Measurements from ENCODE around the gene FBXO44.

FBXO44 gene

GRCh38 chr1:11708554-11709350 is 54.1 kb downstream of the FBXO44 start:
- DNase-seq (ENCODE audit: low spot score) = peak; percentile 28

DNA sequence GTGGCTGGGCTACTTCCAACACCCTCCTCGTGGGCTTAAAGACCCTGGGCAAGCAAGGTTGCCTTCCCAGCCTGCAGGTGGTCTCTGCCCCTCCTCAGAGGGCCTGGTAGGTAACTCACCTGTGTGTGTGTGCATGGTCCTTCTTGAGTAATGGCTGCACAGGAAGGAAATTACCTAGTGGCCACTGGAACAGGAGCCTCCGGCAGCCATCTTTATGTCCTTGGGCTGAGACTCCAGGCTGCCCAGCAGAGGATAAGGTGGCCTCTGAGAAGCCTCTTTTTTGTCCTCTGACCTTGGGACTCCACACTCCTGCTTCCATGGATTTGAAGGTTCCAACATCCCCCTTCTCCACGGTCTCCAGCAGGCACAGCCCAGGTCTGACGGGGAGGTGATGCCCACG is 56.8 kb downstream of the FBXO44 start:
- DNase-seq (ENCODE audit: low spot score) = no peak

DNA sequence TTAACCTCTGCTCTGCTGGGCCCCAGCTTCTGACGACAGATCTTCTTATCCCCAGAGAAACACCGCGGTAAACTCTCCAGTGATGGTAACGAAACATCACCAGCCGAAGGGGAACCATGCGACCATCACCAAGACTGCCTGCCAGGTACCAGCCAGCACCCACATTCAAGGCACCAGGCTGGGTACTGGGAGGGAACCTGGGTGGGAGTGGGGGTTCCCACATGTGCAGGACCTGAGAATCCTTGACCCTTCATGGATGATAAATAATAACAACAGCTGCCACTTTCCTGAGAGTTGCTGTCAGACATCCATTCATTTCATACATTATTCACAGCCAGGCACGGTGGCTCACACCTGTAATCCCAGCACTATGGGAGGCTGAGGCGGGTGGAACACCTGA is 57.6 kb downstream of the FBXO44 start:
- no peak for DNase-seq (ENCODE audit: low spot score)

All from COLO829 (cell line).